Loucy (cell line): ENCODE results near the gene PSG3.
"Not testable (repeated sequence)": the region's sequence is repeated elsewhere in the genome, so short reads cannot be mapped to it uniquely, and the experiment has no call there.

Experiments used
- CTCF ChIP-seq: fragments of 200-600 bp; sonication (generic); conservative IDR thresholded peaks from 2 replicates; pipeline ENCODE4 v1.5.1; 2014; ENCODE audit warnings: mild to moderate bottlenecking, antibody characterized with exemption, low read length
- EZH2phosphoT487 ChIP-seq: fragments of 200-600 bp; IDR thresholded peaks from 2 replicates; pipeline ENCODE4 v1.6.1; 2018; ENCODE audit warnings: antibody characterized with exemption, mild to moderate bottlenecking, moderate library complexity, borderline replicate concordance

GRCh38 chr19:42674549-42674948 is 65.7 kb downstream of the PSG3 start:
- not testable (repeated sequence) for TF ChIP-seq CTCF, EZH2phosphoT487
